Endodermal cell (in vitro differentiated cells): ENCODE results near the gene CDC14B. TPM values are rescaled to one million over a fixed set of nuclear protein-coding genes. Genes with fewer than 3 reads are reported as not detected.

ENCODE experiments used
- DNase-seq: peaks from one replicate; pipeline ENCODE4 v3.0.0-alpha.2; 2017
- H3K27ac ChIP-seq: 2 replicates; pipeline ENCODE4 v1.5.1; 2013; ENCODE audit warnings: mild to moderate bottlenecking, low read depth, low read length, moderate library complexity
- H3K27me3 ChIP-seq: 2 replicates; pipeline ENCODE4 v1.6.1; 2013; ENCODE audit warnings: mild to moderate bottlenecking, low read length, moderate library complexity; ENCODE audit not compliant: insufficient read depth, control insufficient read depth, poor library complexity, severe bottlenecking
- H3K36me3 ChIP-seq: 2 replicates; pipeline ENCODE4 v1.7.0; 2013; ENCODE audit warnings: mild to moderate bottlenecking, low read length, moderate library complexity; ENCODE audit not compliant: control insufficient read depth, insufficient read depth
- H3K4me1 ChIP-seq: one replicate; pipeline ENCODE4 v1.7.0; 2013; ENCODE audit warnings: low read length; ENCODE audit not compliant: control insufficient read depth, insufficient read depth
- H3K4me3 ChIP-seq: 2 replicates; pipeline ENCODE4 v1.5.1; 2013; ENCODE audit warnings: mild to moderate bottlenecking, low read length, moderate library complexity
- H3K9ac ChIP-seq: 2 replicates; pipeline ENCODE4 v1.6.1; 2013; ENCODE audit warnings: mild to moderate bottlenecking, low read length, moderate library complexity; ENCODE audit not compliant: poor library complexity, severe bottlenecking; ENCODE audit errors: extremely low read depth
- H3K9me3 ChIP-seq: 2 replicates; pipeline ENCODE4 v1.6.1; 2013; ENCODE audit warnings: mild to moderate bottlenecking, low read length, moderate library complexity; ENCODE audit not compliant: control insufficient read depth
- H3K27ac Mint-ChIP-seq: 2 replicates; pipeline ENCODE4 v1.8.0; 2020; ENCODE audit warnings: mixed read lengths
- H3K27me3 Mint-ChIP-seq: 2 replicates; pipeline ENCODE4 v1.8.0; 2021; ENCODE audit warnings: mild to moderate bottlenecking, mixed read lengths; ENCODE audit not compliant: insufficient read depth
- H3K36me3 Mint-ChIP-seq: 2 replicates; pipeline ENCODE4 v1.8.0; 2020; ENCODE audit warnings: low read depth, mixed read lengths
- H3K4me1 Mint-ChIP-seq: 2 replicates; pipeline ENCODE4 v1.8.0; 2020; ENCODE audit warnings: mixed read lengths
- H3K4me3 Mint-ChIP-seq: 2 replicates; pipeline ENCODE4 v1.8.0; 2020; ENCODE audit warnings: mild to moderate bottlenecking, moderate library complexity, mixed read lengths
- H3K9me3 Mint-ChIP-seq: 2 replicates; pipeline ENCODE4 v1.8.0; 2020; ENCODE audit warnings: mild to moderate bottlenecking, mixed read lengths
- CTCF ChIP-seq: fragments of 200-600 bp; sonication (generic); conservative IDR thresholded peaks from 2 replicates; pipeline ENCODE4 v1.5.0; 2021; ENCODE audit warnings: antibody characterized with exemption, mild to moderate bottlenecking
- WGBS, 2 experiments: methylation state at CpG; one replicate each; pipeline versions ENCODE4 v1.1.5 to v1.1.7; 2013; ENCODE audit warnings: missing lambda C conversion rate in 2 of 2, mixed read lengths in 1 of 2; ENCODE audit not compliant: insufficient coverage in 1 of 2, insufficient read length in 1 of 2; 5-methylcytosine and 5-hydroxymethylcytosine counted together
- total RNA-seq, 2 donors: library from RNA; stranded (reverse); fragmentation: NEBNext Ultra II Directional in 1 of 2; extraction: Animal tissue kit (Norgen Biotek cat#: 25700) in 1 of 2; gene quantifications; 2 replicates in 1 of 2; 3 replicates in 1 of 2; pipeline ENCODE4 v1.2.1, GENCODE V29; 2021

CDC14B gene
- total RNA-seq, 2 donors from 2014 or later: 47.5 to 48.3 TPM

DNA sequence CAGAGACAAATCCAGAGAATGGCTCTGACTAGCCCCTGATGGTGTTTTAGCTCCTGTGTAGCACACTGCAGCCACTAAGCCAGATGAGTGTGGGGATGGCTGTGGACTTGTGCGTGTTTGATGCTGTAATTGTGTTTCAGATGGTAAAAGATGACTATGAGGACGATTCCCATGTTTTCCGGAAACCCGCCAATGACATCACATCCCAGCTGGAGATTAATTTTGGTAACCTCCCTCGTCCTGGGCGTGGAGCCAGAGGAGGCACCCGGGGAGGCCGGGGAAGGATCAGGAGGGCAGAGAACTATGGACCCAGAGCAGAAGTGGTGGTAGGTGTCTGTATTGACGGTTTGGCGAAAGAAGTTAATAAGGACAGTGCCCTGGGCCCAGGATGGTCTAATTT is 131.7 kb downstream of the CDC14B start:
- H3K4me1 ChIP-seq: no peaks in the 10 kb centered on the region
- 92 to 96% methylated on average over 8 to 10 of the region's 10 CpGs for WGBS, 2 experiments
- H3K4me3 ChIP-seq: no peak overlapping the region
- Mint-ChIP-seq H3K36me3 (peaks cover 65% of the 10 kb centered on the region), H3K27me3 (no peaks in the 10 kb centered on the region), H3K4me1 (peaks cover 5% of the 10 kb centered on the region), H3K27ac (peak overlapping the region; percentile 29), H3K4me3 (no peak overlapping the region), H3K9me3 (no peaks in the 10 kb centered on the region)
- H3K9me3 ChIP-seq: no peaks in the 10 kb centered on the region
- no peaks in the 10 kb centered on the region for H3K27me3 ChIP-seq
- peaks cover 23% of the 10 kb centered on the region for H3K36me3 ChIP-seq
- no peak for DNase-seq
- no peak overlapping the region for H3K9ac ChIP-seq
- no peak for TF ChIP-seq CTCF
- no peak overlapping the region for H3K27ac ChIP-seq

GRCh38 chr9:96487029-96487396 is 132.6 kb downstream of the CDC14B start:
- Mint-ChIP-seq H3K9me3 (no peaks in the 10 kb centered on the region), H3K4me3 (no peak overlapping the region), H3K27ac (no peak overlapping the region), H3K4me1 (peaks cover 5% of the 10 kb centered on the region), H3K36me3 (peaks cover 74% of the 10 kb centered on the region), H3K27me3 (no peaks in the 10 kb centered on the region)
- no peaks in the 10 kb centered on the region for H3K4me1 ChIP-seq
- H3K27ac ChIP-seq: no peak overlapping the region
- no peak for TF ChIP-seq CTCF
- 94% methylated on average over 1 of the region's 1 CpG; no CpG with 5 or more reads in 1 of the 2 experiments for WGBS, 2 experiments
- no peaks in the 10 kb centered on the region for H3K9me3 ChIP-seq
- no peak overlapping the region for H3K4me3 ChIP-seq
- H3K36me3 ChIP-seq: peaks cover 23% of the 10 kb centered on the region
- H3K27me3 ChIP-seq: no peaks in the 10 kb centered on the region
- H3K9ac ChIP-seq: no peak overlapping the region
- no peak for DNase-seq

DNA sequence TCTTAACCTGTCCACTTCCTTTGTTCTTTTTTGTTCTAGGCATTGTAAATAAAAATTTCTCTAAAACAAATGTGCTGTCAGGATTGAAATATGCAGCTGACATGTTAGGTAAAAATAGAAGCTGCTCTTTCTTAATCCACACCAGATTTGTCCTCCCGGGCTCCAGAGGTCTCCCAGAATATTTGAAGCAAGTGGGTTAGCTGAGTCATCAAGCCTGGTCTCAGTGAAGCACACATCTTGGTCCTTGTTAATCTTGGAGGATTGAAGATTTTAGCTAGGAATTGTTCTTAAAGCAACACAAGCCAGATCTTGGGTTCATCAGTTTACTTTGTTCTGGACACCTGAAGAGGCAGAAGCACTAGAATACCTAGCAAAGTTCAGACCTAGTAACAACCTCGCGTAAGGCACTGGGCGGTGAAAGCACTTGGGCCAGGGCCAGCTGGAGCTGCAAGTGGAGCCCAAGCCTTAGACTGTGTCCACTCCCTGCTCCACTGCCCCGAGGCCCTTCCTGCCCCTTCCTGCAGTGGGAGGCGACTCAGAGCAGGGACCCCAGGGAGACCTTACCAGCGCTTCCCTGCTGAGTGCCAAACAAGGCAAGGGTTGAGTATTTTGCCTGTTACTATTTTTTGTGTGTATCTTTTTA is 133.1 kb downstream of the CDC14B start:
- Mint-ChIP-seq H3K27ac (no peak overlapping the region), H3K9me3 (no peaks in the 10 kb centered on the region), H3K27me3 (no peaks in the 10 kb centered on the region), H3K4me3 (no peak overlapping the region), H3K4me1 (peaks cover 5% of the 10 kb centered on the region), H3K36me3 (peaks cover 69% of the 10 kb centered on the region)
- no peaks in the 10 kb centered on the region for H3K9me3 ChIP-seq
- H3K9ac ChIP-seq: no peak overlapping the region
- no peaks in the 10 kb centered on the region for H3K4me1 ChIP-seq
- peaks cover 19% of the 10 kb centered on the region for H3K36me3 ChIP-seq
- no peak overlapping the region for H3K27ac ChIP-seq
- H3K27me3 ChIP-seq: no peaks in the 10 kb centered on the region
- WGBS, 2 experiments: 94 to 96% methylated on average over 5 to 7 of the region's 7 CpGs
- TF ChIP-seq CTCF: no peak
- DNase-seq: no peak
- H3K4me3 ChIP-seq: no peak overlapping the region
